ENCODE data around the gene ATP2B2.

DNA sequence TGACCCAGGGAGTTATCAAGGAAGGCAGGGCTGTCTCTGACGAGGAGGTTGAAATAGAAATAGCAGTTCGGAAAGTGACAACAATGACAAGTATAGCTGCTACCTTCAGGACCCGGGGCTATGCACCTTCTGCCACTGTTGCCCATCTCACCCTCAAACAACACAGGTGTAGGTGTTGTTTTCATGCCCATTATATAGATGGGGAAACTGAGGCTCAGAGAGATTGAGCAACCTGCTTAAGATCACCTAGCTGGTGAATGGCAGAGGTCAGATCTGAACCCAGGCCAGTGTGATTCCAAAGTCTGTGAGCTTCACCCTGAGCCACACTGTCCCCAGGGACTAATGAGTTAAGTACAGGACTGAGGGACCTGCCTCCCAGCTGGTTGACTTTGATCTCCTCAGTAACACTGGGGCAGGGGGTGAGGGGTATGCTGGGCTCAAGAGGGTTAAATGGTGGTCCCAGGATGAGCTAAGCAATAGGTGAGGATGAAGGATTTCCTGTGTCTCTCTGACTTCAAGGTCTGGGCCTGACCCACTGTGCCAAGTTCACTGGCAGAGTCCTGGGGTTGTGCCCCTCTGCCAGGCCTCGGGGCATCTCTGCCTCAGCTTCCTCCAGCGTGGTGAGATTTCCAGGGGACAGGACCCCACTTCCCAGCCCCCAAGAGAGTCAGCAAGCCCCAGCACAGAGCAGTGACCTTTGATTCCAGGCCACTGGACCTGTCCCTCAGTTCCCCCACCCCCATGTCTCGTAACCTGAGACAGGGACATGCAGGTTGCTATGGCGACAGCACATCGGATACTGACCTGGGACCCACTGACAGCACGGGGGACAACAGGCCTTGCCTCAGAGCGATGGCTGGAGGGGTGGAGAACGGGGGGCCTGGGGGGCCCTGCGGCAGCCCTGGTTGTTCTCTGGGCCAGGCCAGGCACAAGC lies 35.0 kb downstream of the ATP2B2 start:
- TF ChIP-seq, protein P1, sequence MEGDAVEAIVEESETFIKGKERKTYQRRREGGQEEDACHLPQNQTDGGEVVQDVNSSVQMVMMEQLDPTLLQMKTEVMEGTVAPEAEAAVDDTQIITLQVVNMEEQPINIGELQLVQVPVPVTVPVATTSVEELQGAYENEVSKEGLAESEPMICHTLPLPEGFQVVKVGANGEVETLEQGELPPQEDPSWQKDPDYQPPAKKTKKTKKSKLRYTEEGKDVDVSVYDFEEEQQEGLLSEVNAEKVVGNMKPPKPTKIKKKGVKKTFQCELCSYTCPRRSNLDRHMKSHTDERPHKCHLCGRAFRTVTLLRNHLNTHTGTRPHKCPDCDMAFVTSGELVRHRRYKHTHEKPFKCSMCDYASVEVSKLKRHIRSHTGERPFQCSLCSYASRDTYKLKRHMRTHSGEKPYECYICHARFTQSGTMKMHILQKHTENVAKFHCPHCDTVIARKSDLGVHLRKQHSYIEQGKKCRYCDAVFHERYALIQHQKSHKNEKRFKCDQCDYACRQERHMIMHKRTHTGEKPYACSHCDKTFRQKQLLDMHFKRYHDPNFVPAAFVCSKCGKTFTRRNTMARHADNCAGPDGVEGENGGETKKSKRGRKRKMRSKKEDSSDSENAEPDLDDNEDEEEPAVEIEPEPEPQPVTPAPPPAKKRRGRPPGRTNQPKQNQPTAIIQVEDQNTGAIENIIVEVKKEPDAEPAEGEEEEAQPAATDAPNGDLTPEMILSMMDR (IDR thresholded peaks at IDR 0.05 in 2 of 3, conservative IDR thresholded peaks at IDR 0.05 in 1 of 3; ENCODE audit: borderline replicate concordance in 1 of 3, insufficient read depth in 1 of 3, low read depth in 2 of 3, low read length in 2 of 3) = no peak
- TF ChIP-seq, protein P2, sequence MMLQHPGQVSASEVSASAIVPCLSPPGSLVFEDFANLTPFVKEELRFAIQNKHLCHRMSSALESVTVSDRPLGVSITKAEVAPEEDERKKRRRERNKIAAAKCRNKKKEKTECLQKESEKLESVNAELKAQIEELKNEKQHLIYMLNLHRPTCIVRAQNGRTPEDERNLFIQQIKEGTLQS (IDR thresholded peaks at IDR 0.05) = no peak
- TF ChIP-seq ZNF274 (IDR thresholded peaks at IDR 0.05; ENCODE audit: low read depth, low read length) (no peak), CEBPB (IDR thresholded peaks at IDR 0.05; ENCODE audit: low read depth) (no peak), POLR2A (IDR thresholded peaks at IDR 0.05; ENCODE audit: borderline replicate concordance, extremely low read depth, insufficient read depth, insufficient read length) (no peak), EZH2phosphoT487 (IDR thresholded peaks at IDR 0.05; ENCODE audit: borderline replicate concordance) (no peak), EZH2 (IDR thresholded peaks at IDR 0.05) (no peak), FOSL1 (IDR thresholded peaks at IDR 0.05; ENCODE audit: low read depth) (no peak)
- TF ChIP-seq, protein P3, sequence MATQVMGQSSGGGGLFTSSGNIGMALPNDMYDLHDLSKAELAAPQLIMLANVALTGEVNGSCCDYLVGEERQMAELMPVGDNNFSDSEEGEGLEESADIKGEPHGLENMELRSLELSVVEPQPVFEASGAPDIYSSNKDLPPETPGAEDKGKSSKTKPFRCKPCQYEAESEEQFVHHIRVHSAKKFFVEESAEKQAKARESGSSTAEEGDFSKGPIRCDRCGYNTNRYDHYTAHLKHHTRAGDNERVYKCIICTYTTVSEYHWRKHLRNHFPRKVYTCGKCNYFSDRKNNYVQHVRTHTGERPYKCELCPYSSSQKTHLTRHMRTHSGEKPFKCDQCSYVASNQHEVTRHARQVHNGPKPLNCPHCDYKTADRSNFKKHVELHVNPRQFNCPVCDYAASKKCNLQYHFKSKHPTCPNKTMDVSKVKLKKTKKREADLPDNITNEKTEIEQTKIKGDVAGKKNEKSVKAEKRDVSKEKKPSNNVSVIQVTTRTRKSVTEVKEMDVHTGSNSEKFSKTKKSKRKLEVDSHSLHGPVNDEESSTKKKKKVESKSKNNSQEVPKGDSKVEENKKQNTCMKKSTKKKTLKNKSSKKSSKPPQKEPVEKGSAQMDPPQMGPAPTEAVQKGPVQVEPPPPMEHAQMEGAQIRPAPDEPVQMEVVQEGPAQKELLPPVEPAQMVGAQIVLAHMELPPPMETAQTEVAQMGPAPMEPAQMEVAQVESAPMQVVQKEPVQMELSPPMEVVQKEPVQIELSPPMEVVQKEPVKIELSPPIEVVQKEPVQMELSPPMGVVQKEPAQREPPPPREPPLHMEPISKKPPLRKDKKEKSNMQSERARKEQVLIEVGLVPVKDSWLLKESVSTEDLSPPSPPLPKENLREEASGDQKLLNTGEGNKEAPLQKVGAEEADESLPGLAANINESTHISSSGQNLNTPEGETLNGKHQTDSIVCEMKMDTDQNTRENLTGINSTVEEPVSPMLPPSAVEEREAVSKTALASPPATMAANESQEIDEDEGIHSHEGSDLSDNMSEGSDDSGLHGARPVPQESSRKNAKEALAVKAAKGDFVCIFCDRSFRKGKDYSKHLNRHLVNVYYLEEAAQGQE (IDR thresholded peaks at IDR 0.05; ENCODE audit: low read depth) = no peak

Data from HCT116 (cell line).